Retina (tissue), 1 donor: Measurements from ENCODE around the gene CCR5.

Experiments
- DNase-seq: peaks from one replicate; pipeline ENCODE4 v3.0.0-alpha.2; 2016

The CCR5 gene

DNA sequence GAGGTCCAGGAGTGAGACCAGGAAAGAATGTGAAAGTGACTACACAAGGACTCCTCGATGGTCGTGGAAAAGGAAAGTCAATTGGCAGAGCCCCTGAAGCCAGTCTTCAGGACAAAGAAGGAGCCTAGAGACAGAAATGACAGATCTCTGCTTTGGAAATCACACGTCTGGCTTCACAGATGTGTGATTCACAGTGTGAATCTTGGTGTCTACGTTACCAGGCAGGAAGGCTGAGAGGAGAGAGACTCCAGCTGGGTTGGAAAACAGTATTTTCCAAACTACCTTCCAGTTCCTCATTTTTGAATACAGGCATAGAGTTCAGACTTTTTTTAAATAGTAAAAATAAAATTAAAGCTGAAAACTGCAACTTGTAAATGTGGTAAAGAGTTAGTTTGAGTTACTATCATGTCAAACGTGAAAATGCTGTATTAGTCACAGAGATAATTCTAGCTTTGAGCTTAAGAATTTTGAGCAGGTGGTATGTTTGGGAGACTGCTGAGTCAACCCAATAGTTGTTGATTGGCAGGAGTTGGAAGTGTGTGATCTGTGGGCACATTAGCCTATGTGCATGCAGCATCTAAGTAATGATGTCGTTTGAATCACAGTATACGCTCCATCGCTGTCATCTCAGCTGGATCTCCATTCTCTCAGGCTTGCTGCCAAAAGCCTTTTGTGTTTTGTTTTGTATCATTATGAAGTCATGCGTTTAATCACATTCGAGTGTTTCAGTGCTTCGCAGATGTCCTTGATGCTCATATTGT, 10.8 kb upstream of the CCR5 start:
- peak; percentile 78 for DNase-seq

- DNase-seq, result peak; percentile 46
These were observed 9.8 kb upstream of the CCR5 start for GRCh38 chr3:46360907-46361306.

DNA sequence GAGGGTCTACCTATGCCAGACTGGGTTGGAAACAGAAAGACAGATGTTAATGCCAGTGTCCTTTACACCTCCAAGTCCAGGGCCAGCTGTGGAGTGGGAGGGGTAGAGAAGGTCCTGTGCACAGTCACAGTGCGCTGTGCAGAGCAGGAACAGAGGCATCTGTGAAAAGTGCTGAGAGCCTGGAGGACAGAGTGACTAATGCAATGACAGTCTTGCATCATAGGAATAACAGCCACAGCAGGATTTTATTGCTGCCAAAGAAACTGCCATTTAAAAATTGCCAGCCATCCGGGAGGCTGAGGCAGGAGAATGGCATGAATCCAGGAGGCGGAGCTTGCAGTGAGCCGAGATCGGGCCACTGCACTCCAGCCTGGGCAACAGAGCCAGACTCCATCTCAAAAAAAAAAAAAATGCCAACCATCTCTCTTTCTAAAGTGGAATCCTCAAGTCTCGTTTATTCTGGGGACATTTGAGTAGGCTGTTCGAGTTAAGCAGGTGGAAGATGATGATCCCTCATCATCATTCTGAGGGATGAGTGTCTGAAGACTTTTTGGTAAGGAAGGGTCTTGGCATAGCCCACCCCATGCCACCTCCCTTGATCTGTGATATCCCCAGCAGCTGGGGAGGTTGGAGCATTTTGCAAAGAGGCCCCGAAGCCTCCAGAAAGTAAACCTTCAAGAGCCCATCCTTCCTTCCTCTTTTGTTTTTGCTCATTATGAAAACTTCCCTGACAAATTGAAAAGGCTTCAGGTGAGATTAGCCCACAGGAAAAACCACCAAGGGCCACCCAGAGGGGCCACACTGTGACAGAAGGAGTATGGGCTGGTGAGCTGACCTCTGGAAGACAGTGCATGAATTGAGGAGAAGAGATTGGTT, 9.1 kb upstream of the CCR5 start:
- DNase-seq, result no peak

- DNase-seq, result no peak
These were observed 5.7 kb upstream of the CCR5 start for GRCh38 chr3:46365041-46365440.

DNA sequence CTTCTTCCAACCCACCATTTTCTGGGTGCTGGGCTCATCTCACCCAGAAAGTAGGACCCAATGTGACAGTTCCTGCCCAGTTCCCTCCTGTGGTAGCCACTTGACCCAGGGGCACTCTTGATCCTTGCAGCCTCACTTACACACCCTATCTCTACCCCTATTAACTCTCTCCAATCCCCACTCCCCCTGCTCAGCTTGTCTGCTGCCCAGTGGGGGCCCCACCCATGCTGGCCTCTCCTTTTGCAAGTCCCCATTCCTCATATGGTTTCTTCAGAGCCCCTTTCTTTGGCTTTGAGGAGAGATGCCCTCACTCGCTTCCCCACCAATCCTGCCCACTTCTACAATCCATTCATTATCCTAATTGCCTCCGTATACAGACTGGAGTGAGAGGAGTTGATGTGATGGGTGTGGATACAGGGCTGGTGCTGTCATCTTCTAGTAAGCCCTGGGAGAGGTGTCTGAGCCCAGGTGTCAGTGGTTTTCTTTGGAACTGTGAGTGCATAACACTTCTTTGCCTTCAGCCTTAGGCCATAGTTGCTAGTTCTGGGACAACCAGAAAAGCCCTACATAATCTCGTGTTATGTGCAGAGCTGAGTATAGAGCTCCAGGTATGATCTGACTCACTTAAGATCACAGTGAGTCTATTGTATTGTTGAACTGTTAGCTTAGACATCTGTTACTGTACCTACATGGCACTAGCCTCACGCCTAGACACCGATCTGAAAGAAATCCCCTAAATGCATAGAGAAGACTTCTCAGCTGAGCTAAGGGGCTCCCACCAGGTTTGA, 4.8 kb upstream of the CCR5 start:
- DNase-seq, result no peak

- DNase-seq, result no peak
These were observed 2.9 kb upstream of the CCR5 start for GRCh38 chr3:46367811-46368210.

DNA sequence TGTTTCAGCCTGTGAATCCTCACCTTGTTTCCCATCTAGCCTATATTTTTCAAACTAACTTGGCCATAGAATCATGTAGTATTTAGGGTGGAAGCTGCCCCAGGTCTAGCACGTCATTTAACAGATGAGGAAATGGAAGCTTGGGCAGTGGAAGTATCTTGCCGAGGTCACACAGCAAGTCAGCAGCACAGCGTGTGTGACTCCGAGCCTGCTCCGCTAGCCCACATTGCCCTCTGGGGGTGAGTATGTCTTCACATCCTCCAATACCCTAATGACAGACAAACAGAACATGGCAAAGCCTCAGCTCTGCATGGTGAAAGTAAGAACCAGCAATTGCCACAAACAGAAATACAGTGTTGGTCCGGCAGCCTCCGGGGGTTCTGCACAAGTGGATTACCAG, 2.2 kb upstream of the CCR5 start:
- DNase-seq, result no peak

GRCh38 chr3:46369151-46369550, 1.6 kb upstream of the CCR5 start:
- DNase-seq, result no peak

- DNase-seq, result no peak
These were observed 1.0 kb upstream of the CCR5 start for GRCh38 chr3:46369675-46370132.

GRCh38 chr3:46371519-46372340, 984 bp downstream of the CCR5 start:
- no peak for DNase-seq

DNA sequence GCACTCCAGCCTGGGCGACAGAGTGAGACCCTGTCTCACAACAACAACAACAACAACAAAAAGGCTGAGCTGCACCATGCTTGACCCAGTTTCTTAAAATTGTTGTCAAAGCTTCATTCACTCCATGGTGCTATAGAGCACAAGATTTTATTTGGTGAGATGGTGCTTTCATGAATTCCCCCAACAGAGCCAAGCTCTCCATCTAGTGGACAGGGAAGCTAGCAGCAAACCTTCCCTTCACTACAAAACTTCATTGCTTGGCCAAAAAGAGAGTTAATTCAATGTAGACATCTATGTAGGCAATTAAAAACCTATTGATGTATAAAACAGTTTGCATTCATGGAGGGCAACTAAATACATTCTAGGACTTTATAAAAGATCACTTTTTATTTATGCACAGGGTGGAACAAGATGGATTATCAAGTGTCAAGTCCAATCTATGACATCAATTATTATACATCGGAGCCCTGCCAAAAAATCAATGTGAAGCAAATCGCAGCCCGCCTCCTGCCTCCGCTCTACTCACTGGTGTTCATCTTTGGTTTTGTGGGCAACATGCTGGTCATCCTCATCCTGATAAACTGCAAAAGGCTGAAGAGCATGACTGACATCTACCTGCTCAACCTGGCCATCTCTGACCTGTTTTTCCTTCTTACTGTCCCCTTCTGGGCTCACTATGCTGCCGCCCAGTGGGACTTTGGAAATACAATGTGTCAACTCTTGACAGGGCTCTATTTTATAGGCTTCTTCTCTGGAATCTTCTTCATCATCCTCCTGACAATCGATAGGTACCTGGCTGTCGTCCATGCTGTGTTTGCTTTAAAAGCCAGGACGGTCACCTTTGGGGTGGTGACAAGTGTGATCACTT, 2.0 kb downstream of the CCR5 start:
- peak; percentile 22 for DNase-seq

GRCh38 chr3:46374755-46375154, 4.0 kb downstream of the CCR5 start:
- no peak for DNase-seq

DNA sequence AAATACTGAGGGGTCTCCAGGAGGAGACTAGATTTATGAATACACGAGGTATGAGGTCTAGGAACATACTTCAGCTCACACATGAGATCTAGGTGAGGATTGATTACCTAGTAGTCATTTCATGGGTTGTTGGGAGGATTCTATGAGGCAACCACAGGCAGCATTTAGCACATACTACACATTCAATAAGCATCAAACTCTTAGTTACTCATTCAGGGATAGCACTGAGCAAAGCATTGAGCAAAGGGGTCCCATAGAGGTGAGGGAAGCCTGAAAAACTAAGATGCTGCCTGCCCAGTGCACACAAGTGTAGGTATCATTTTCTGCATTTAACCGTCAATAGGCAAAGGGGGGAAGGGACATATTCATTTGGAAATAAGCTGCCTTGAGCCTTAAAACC, 4.5 kb downstream of the CCR5 start:
- no peak for DNase-seq

- no peak for DNase-seq
These were observed 5.1 kb downstream of the CCR5 start for GRCh38 chr3:46375814-46376213.

GRCh38 chr3:46378426-46378942, 7.7 kb downstream of the CCR5 start:
- peak; percentile 54 for DNase-seq

GRCh38 chr3:46380471-46381221, 9.9 kb downstream of the CCR5 start:
- DNase-seq, result no peak

DNA sequence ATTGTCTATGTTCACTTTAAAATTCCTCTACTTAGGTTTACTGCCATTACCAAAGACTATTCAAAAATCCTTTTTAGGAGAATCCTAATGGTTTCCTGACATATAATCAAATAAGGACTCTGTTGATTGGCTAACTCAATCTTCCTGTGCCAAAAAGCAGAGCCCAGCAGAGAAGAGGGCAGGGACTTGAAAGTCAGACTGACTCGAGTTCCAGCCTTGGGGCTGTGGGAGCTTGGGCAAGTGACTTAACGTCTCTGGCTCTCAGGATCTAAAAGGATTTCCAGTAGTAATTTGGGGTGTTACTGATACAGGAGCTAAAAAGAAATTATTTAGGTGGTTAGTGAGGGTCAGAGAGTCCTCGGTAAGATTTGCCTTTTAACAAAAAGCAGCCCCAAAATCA, 10.9 kb downstream of the CCR5 start:
- DNase-seq, result no peak

DNA sequence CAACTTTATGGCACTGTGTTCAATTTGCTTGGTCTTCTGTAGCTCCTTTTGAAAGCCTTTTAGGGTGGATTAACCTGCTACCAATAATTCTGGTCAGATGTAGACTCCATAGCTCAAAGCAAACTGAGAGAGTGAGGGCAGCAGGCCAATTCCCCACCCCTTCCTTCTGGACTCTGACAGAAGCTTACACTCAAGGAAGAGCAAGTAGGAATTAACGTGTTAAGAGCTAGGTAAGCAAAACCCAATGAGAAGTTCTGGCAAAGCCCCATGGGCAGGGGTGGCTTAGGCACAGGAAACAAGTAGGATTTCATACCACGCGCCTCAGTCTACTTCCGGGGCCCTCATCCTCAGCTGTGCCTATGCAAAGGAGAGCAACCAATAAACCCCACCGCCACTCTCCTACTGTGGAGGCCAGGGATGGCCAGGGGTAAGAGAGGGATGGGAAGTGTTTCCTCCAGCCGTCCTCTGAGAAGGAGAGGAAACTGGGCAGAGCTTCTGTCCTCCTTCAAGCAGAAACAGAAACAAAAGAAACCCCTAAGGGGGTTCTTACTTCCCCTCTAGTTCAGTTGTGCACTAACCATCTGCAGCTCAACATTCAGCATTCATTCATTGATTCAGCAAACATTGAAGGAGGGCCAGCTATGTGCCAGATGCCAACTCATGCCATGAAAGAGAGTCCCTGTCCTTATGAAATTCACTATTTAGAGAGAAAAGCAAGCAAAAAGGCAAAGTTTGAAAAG, 12.6 kb downstream of the CCR5 start:
- DNase-seq, result no peak

- no peak for DNase-seq
These were observed 13.2 kb downstream of the CCR5 start for GRCh38 chr3:46383951-46384330.

- DNase-seq, result no peak
These were observed 15.5 kb downstream of the CCR5 start for GRCh38 chr3:46386205-46386604.
